NB4 (cell line): Measurements from ENCODE around the gene EPB41L5.

Experiments
- DNase-seq: peaks from one replicate; pipeline ENCODE4 v3.0.0; 2010; ENCODE audit warnings: low read depth
- H3K4me3 ChIP-seq: one replicate; pipeline ENCODE4 v1.5.1; 2011; ENCODE audit warnings: mild to moderate bottlenecking, low read depth, low read length, moderate library complexity
- CTCF ChIP-seq: IDR thresholded peaks from one replicate; pipeline ENCODE4 v1.5.1; 2012; ENCODE audit warnings: low read depth, low read length
- MAX ChIP-seq: IDR thresholded peaks from 2 replicates; pipeline ENCODE4 v1.6.1; 2011; ENCODE audit warnings: low read depth, low read length
- MYC ChIP-seq: IDR thresholded peaks from 2 replicates; pipeline ENCODE4 v1.6.1; 2011; ENCODE audit warnings: low read depth, low read length
- POLR2A ChIP-seq: IDR thresholded peaks from 2 replicates; pipeline ENCODE4 v1.6.1; 2011; ENCODE audit warnings: mild to moderate bottlenecking; ENCODE audit not compliant: insufficient read length; ENCODE audit errors: extremely low read depth

Gene EPB41L5

GRCh38 chr2:120103723-120104467 is 91.0 kb downstream of the EPB41L5 start:
- no peak for DNase-seq
- TF ChIP-seq CTCF, result no peak
- no peak for TF ChIP-seq POLR2A
- no peak for TF ChIP-seq MYC
- no peak for TF ChIP-seq MAX
- H3K4me3 ChIP-seq, result no peak overlapping the region

- H3K4me3 ChIP-seq, result no peak overlapping the region
- DNase-seq, result no peak
- TF ChIP-seq CTCF (no peak), POLR2A (no peak), MYC (no peak), MAX (no peak)
These were observed 91.9 kb downstream of the EPB41L5 start for GRCh38 chr2:120104772-120105171.

GRCh38 chr2:120105360-120105759 is 92.5 kb downstream of the EPB41L5 start:
- DNase-seq, result no peak
- no peak overlapping the region for H3K4me3 ChIP-seq
- no peak for TF ChIP-seq CTCF
- no peak for TF ChIP-seq POLR2A
- TF ChIP-seq MAX, result no peak
- TF ChIP-seq MYC, result no peak

- no peak overlapping the region for H3K4me3 ChIP-seq
- no peak for TF ChIP-seq POLR2A
- TF ChIP-seq CTCF, result no peak
- no peak for TF ChIP-seq MYC
- TF ChIP-seq MAX, result no peak
- no peak for DNase-seq
These were observed 95.2 kb downstream of the EPB41L5 start for GRCh38 chr2:120108049-120108448.

- TF ChIP-seq CTCF, result no peak
- TF ChIP-seq MAX, result no peak
- no peak for TF ChIP-seq MYC
- no peak for TF ChIP-seq POLR2A
- no peak for DNase-seq
- H3K4me3 ChIP-seq, result no peak overlapping the region
These were observed 95.9 kb downstream of the EPB41L5 start for GRCh38 chr2:120108749-120109148.
